ENCODE results near the gene TSPAN18. TPM values are rescaled to one million over a fixed set of nuclear protein-coding genes. Genes with fewer than 3 reads are reported as not detected.
A peak's percentile ranks its signal among the peaks of the same experiment; 100 is the strongest.

Gene TSPAN18
- total and polyA plus RNA-seq, 2 experiments from 2014 or later: 9.5 to 21.5 TPM

DNA sequence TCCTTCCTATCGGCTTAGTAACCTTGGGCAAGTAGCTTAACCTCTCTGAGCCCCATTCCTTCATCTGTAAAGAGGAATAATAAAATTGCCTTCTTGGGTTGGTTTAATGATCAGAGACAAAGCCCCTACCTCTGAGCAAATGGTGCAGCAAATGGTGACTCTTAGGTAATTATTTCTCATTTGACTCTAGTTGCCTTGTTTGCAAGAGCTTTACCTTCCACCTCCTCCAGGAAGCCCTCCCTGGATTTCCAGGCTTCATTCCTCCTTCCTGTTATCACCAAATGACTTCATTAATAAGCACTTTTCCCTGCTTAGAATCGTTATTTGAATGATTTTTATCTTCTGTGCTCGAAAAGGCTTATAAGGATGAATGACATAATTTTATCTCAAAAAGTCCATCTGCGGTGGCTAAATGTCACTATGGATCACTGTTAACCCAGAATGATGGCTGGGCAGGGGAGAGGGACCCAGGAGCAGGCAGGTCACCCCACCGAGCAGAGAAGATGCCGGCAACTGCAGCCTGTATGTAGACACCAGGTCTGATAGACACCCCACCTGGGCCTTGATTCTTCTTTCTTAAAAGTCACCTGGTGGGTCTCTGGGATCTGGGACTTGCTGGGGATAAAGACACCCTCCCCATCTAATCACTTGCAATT is 106.6 kb downstream of the TSPAN18 start:
- WGBS (ENCODE audit: low lambda C conversion rate, missing lambda C conversion rate): 63% methylated on average over 6 of the region's 6 CpGs
- Histone ChIP-seq H3K4me1 (ENCODE audit: insufficient read depth) (peaks cover 28% of the 10 kb centered on the region), H3K9me3 (ENCODE audit: low read depth) (no peaks in the 10 kb centered on the region), H3K27me3 (no peaks in the 10 kb centered on the region), H3K79me2 (no peaks in the 10 kb centered on the region), H3K4me3 (no peak overlapping the region), H3K9me2 (replicated peaks; ENCODE audit: insufficient read depth) (no peaks in the 10 kb centered on the region), H4K20me1 (ENCODE audit: insufficient read depth, poor library complexity, severe bottlenecking) (no peaks in the 10 kb centered on the region), H2AFZ (no peak overlapping the region), H3K36me3 (replicated peaks; ENCODE audit: insufficient read depth, low read depth) (no peaks in the 10 kb centered on the region), H3K4me2 (peak overlapping the region; percentile 58), H3K27ac (peak overlapping the region; percentile 86)
- TF ChIP-seq EZH2phosphoT487 (IDR thresholded peaks at IDR 0.05; ENCODE audit: low read depth, severe bottlenecking, unreplicated experiment) (no peak), CTCF (IDR thresholded peaks at IDR 0.05; ENCODE audit: poor library complexity) (no peak), EZH2 (IDR thresholded peaks at IDR 0.05; ENCODE audit: borderline replicate concordance) (no peak)
- no peak for DNase-seq (ENCODE audit: low spot score)

DNA sequence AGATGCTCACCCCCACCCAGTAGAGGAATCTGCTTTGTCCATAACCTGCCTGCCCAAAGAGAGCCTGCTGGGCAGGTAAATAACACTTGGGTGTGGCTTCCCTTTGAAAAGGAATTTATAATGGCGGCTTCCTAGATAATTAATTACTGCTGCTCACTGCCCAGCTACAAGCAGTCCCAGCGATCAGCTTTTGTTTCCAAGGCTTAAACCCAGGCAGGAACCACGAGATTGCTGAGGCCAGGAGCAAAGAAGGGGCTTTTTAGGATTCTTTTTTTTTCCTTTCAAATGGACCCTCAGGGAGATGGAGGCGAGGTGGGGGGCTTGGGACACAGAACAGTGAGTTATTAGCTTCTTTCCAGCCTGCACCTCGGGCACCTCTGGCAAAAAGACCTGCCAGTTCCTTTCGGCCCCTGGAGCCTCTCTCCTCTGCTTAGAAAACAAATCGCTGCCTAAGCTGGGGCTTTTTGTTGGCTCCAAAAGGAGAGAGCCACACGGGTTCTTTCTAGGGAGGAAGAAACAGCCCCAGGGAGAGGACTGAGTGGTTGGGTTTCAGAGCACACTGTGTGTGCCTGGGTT is 107.2 kb downstream of the TSPAN18 start:
- Histone ChIP-seq H3K9me3 (ENCODE audit: low read depth) (no peaks in the 10 kb centered on the region), H4K20me1 (ENCODE audit: insufficient read depth, poor library complexity, severe bottlenecking) (no peaks in the 10 kb centered on the region), H3K27me3 (no peaks in the 10 kb centered on the region), H3K79me2 (no peaks in the 10 kb centered on the region), H3K4me2 (peak overlapping the region; percentile 58), H3K4me3 (no peak overlapping the region), H3K4me1 (ENCODE audit: insufficient read depth) (peaks cover 28% of the 10 kb centered on the region), H3K27ac (peak overlapping the region; percentile 86), H3K36me3 (replicated peaks; ENCODE audit: insufficient read depth, low read depth) (no peaks in the 10 kb centered on the region), H3K9me2 (replicated peaks; ENCODE audit: insufficient read depth) (no peaks in the 10 kb centered on the region), H2AFZ (peak overlapping the region; percentile 37)
- peak; percentile 32 for DNase-seq (ENCODE audit: low spot score)
- 20% methylated on average over 8 of the region's 8 CpGs for WGBS (ENCODE audit: low lambda C conversion rate, missing lambda C conversion rate)
- no peak for TF ChIP-seq EZH2 (IDR thresholded peaks at IDR 0.05; ENCODE audit: borderline replicate concordance)
- no peak for TF ChIP-seq EZH2phosphoT487 (IDR thresholded peaks at IDR 0.05; ENCODE audit: low read depth, severe bottlenecking, unreplicated experiment)
- no peak for TF ChIP-seq CTCF (IDR thresholded peaks at IDR 0.05; ENCODE audit: poor library complexity)

- no peak overlapping the region for H3K4me2 ChIP-seq
- 62% methylated on average over 6 of the region's 6 CpGs for WGBS (ENCODE audit: low lambda C conversion rate, missing lambda C conversion rate)
- H3K4me3 ChIP-seq: no peak overlapping the region
- peaks cover 28% of the 10 kb centered on the region for H3K4me1 ChIP-seq (ENCODE audit: insufficient read depth)
- TF ChIP-seq EZH2phosphoT487 (IDR thresholded peaks at IDR 0.05; ENCODE audit: low read depth, severe bottlenecking, unreplicated experiment): no peak
- no peak for TF ChIP-seq EZH2 (IDR thresholded peaks at IDR 0.05; ENCODE audit: borderline replicate concordance)
- TF ChIP-seq CTCF (IDR thresholded peaks at IDR 0.05; ENCODE audit: poor library complexity): no peak
- H3K9me3 ChIP-seq (ENCODE audit: low read depth): no peaks in the 10 kb centered on the region
- H3K36me3 ChIP-seq (replicated peaks; ENCODE audit: insufficient read depth, low read depth): no peaks in the 10 kb centered on the region
- peak overlapping the region; percentile 86 for H3K27ac ChIP-seq
- no peak for DNase-seq (ENCODE audit: low spot score)
- no peak overlapping the region for H2AFZ ChIP-seq
- H4K20me1 ChIP-seq (ENCODE audit: insufficient read depth, poor library complexity, severe bottlenecking): no peaks in the 10 kb centered on the region
- no peaks in the 10 kb centered on the region for H3K79me2 ChIP-seq
- H3K27me3 ChIP-seq: no peaks in the 10 kb centered on the region
- no peaks in the 10 kb centered on the region for H3K9me2 ChIP-seq (replicated peaks; ENCODE audit: insufficient read depth)
Measured at GRCh38 chr11:44834846-44835245, 108.1 kb downstream of the TSPAN18 start.
